ENCODE data around the gene ALOX15.

GRCh38 chr17:4664230-4664629 is 22.8 kb upstream of the ALOX15 start:
- TF ChIP-seq YY1 (IDR thresholded peaks at IDR 0.05; ENCODE audit: insufficient read depth, insufficient read length) (no peak), ZNF274 (IDR thresholded peaks at IDR 0.05; ENCODE audit: low read depth, low read length) (no peak), SUZ12 (IDR thresholded peaks at IDR 0.05; ENCODE audit: extremely low read depth, insufficient read depth, insufficient read length) (no peak)
